Tibial artery (tissue), 4 donors: ENCODE measurements around the gene HUWE1.

Experiments
- DNase-seq, 2 donors: peaks; one replicate each; pipeline ENCODE4 v3.0.0-alpha.2; 2019
- H3K27ac ChIP-seq, 2 donors: fragments of 200-600 bp; sonication (generic) in 1 of 2; 1 replicate in 1 of 2; 2 replicates in 1 of 2; pipeline ENCODE4 v1.5.1; 2018 to 2019; ENCODE audit warnings: mild to moderate bottlenecking in 1 of 2
- H3K27me3 ChIP-seq, 2 donors: fragments of 200-600 bp; sonication (generic) in 1 of 2; one replicate each; pipeline versions ENCODE4 v1.5.1 to v1.6.0; 2016 to 2019
- H3K36me3 ChIP-seq, 3 donors: fragments of 200-600 bp; sonication (generic) in 2 of 3; one replicate each; pipeline ENCODE4 v1.5.1; 2016 to 2019; ENCODE audit warnings: mild to moderate bottlenecking in 2 of 3
- H3K4me1 ChIP-seq, 4 donors: fragments of 200-600 bp; sonication (generic) in 2 of 4; 1 replicate in 3 of 4; 2 replicates in 1 of 4; pipeline ENCODE4 v1.5.1; 2016 to 2019
- H3K4me3 ChIP-seq, 2 donors: fragments of 200-600 bp; sonication (generic) in 1 of 2; 1 replicate in 1 of 2; 2 replicates in 1 of 2; pipeline ENCODE4 v1.5.1; 2018 to 2019; ENCODE audit warnings: mild to moderate bottlenecking in 2 of 2
- H3K9me3 ChIP-seq, 3 donors: fragments of 200-600 bp; sonication (generic) in 1 of 3; one replicate each; pipeline ENCODE4 v1.5.1; 2016 to 2019
- intact Hi-C: fragments of 100-400 bp; cut with DNase I; formaldehyde crosslinking; loops from one replicate; pipeline ENCODE4 v1.15.0; 2023; ENCODE audit warnings: low total_unique reads
- TF ChIP-seq, protein P1 (sequence below), 2 experiments: fragments of 200-600 bp in 1 of 2; fragments of 450-650 bp in 1 of 2; IDR thresholded peaks; one replicate each; pipeline ENCODE4 v1.5.1; 2017 to 2019; ENCODE audit warnings: antibody characterized with exemption in 2 of 2, mild to moderate bottlenecking in 1 of 2, moderate library complexity in 1 of 2

The HUWE1 gene

DNA sequence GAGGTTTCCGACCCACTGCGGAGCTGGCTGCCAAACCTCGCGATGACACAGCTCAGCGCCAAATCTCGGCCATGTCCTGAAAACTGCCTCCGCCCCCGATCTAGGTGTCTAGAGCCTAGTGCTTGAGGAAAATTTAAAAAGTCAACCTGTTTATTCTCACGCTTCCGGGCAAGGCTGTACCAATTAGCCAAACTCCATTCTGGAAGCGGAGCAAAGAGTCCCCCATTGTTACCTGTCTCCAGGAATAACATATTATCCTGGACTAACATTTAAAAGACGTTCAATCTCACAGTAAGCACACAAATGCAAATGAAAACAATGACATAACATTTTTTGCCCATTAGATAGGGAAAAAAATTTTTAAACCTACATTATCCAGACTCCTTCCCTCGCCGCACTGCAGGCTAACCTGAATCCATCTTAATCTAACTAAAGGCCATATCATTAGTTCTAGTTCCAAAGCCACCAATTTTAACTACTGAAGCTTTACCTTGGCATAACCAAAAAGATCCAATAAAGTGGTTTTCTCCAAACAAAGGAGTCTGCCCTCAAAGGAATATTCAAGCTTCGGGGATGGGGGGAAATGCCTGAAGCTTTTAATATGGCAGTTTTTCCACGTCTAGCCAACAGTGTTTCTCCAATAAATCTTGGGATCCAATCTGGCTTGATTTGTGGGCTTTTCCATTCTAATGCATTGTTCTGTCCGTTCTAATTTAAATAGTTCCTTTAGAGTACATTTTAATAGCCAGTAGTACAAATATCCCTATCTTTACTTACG, 1.9 kb downstream of the HUWE1 start:
- H3K4me3 ChIP-seq: peak overlapping the region; percentile 77 to 80
- H3K9me3 ChIP-seq: no peaks in the 10 kb centered on the region
- TF ChIP-seq, protein P1, sequence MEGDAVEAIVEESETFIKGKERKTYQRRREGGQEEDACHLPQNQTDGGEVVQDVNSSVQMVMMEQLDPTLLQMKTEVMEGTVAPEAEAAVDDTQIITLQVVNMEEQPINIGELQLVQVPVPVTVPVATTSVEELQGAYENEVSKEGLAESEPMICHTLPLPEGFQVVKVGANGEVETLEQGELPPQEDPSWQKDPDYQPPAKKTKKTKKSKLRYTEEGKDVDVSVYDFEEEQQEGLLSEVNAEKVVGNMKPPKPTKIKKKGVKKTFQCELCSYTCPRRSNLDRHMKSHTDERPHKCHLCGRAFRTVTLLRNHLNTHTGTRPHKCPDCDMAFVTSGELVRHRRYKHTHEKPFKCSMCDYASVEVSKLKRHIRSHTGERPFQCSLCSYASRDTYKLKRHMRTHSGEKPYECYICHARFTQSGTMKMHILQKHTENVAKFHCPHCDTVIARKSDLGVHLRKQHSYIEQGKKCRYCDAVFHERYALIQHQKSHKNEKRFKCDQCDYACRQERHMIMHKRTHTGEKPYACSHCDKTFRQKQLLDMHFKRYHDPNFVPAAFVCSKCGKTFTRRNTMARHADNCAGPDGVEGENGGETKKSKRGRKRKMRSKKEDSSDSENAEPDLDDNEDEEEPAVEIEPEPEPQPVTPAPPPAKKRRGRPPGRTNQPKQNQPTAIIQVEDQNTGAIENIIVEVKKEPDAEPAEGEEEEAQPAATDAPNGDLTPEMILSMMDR (IDR thresholded peaks at IDR 0.05): no peak
- H3K4me1 ChIP-seq: peaks cover 0 to 25% (median 0%) of the 10 kb centered on the region in 4 donors
- no peaks in the 10 kb centered on the region for H3K36me3 ChIP-seq
- no peaks in the 10 kb centered on the region for H3K27me3 ChIP-seq
- H3K27ac ChIP-seq: peak overlapping the region; percentile 80 to 91
- intact Hi-C loops: no loop called here
- no peak for DNase-seq

DNA sequence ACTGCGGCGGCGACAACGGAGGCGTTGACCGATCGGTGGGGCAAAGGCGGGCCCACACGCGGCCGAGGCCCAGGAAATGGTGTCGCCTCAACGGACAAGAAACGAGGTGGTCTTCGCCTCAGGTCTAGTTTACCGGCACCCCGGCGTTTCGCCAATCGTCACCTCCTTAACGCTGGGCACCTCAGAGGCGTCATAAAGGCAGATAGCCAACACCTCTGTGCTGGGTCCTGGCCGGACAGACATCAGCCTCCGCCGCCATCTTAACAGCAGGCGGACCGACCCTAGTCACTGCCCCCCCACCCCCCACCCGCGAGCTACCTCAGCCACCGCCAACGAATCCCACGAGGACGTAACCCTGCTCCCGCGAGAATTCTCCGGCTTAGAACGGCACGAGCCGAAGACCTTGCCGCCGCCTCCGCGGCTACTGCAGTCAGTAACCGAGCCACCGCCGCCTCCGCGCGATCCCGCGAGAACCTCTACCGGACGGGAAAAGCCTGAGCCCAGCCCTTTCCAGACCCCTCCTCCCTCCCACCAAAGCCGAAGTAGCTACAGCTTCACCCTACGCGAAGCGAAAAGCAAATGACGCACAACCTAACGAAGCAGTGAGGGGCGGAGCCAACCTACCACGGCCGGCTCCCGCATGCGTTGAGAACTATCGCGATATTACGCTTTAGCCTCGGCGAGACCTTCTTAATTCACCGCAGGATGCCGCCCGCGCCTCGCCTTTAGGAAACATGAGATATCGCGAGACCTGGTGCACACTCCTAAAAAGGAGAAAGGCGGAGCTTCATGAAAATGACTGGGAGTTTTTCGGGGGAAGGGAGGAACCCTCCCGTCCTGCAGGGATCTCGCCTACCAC, 2.7 kb downstream of the HUWE1 start:
- Histone ChIP-seq H3K4me3 (peak overlapping the region; percentile 77 to 80), H3K27ac (peak overlapping the region; percentile 91 to 93), H3K36me3 (peaks cover 0 to 6% (median 0%) of the 10 kb centered on the region in 3 donors), H3K4me1 (peaks cover 0 to 25% (median 0%) of the 10 kb centered on the region in 4 donors), H3K9me3 (no peaks in the 10 kb centered on the region), H3K27me3 (no peaks in the 10 kb centered on the region)
- intact Hi-C loops: no loop called here
- peak; percentile 92 to 97 for DNase-seq
- TF ChIP-seq, protein P1 (IDR thresholded peaks at IDR 0.05): no peak

DNA sequence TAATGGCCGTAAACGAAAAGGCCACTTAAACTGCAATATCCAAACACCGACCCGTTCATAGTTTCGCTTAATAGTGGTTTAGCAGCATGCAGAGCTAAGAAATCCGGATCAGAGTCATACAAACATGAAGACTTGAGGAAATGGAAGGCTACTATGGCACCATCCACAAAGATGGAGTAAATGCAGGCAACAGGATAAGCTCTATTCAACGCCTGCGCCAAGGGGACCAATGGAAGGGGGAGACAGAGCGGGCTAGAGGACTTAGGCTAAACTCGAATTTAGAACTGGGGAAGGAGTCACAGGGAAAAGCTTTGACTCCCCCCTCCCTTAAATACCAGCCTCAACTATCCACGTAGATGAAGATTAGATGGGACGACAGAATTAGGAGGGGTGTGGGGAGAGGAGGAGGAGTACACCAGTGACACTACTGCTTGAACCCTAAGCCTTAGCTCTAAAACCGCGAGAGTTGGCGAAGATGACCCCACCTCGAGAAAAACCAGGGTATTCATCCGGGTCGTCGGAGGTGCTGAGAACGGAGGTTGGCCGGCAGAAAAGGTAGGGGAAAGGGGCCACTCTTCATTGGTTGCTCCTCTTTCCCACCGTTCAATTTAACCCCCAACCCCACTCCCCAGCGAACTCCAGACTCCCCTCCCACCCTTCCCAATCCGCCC, 3.5 kb downstream of the HUWE1 start:
- intact Hi-C loops: no loop called here
- H3K36me3 ChIP-seq: peaks cover 0 to 6% (median 0%) of the 10 kb centered on the region in 3 donors
- H3K9me3 ChIP-seq: no peaks in the 10 kb centered on the region
- H3K27me3 ChIP-seq: no peaks in the 10 kb centered on the region
- peak overlapping the region; percentile 91 to 93 for H3K27ac ChIP-seq
- peaks cover 0 to 25% (median 0%) of the 10 kb centered on the region in 4 donors for H3K4me1 ChIP-seq
- TF ChIP-seq, protein P1 (IDR thresholded peaks at IDR 0.05): no peak
- peak overlapping the region; percentile 77 to 80 for H3K4me3 ChIP-seq
- DNase-seq: peak; percentile 26 to 64

DNA sequence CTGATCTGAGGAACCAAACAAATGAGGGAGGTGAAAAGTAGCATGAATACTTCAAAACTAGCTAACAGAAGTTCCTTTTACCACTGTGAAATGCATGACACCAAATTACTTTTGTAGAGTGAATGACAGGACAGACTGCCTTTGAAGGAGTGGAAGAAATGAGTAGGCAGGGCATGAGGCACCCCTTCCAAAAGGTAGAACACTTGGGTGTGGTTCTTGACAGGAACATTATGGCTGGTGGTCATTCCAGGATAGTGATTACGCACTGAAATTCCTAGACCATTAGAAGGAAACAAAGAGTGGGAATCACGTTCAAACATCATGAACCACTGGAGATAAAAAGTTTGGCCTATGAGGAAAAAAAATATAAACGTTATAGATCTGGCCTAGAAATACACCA, 4.9 kb downstream of the HUWE1 start:
- Histone ChIP-seq H3K4me1 (peaks cover 0 to 25% (median 0%) of the 10 kb centered on the region in 4 donors), H3K4me3 (no peak overlapping the region), H3K9me3 (no peaks in the 10 kb centered on the region), H3K27me3 (no peaks in the 10 kb centered on the region), H3K36me3 (peaks cover 0 to 6% (median 0%) of the 10 kb centered on the region in 3 donors), H3K27ac (no peak overlapping the region)
- TF ChIP-seq, protein P1 (IDR thresholded peaks at IDR 0.05): no peak
- intact Hi-C loops: no loop called here
- DNase-seq: no peak

DNA sequence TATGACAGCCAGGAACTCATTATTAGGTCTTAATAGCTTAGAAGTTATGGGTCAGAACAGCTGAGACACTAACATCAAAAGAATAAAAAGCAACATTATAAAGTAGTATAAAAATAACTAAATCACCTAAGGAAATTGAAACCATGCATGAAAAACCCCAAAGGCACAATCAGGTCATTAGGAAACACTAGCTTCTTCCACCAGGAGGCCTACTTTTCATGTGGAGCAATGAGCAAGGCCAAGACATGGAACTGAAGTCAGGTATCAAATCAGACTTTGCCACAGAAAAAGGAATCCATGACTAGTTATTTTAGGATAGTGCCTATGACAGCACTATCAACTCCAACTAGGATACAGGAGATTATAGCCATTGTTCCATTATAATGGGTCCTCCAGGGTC, 7.9 kb downstream of the HUWE1 start:
- peaks cover 0 to 6% (median 0%) of the 10 kb centered on the region in 3 donors for H3K36me3 ChIP-seq
- intact Hi-C loops: no loop called here
- H3K4me3 ChIP-seq: no peak overlapping the region
- DNase-seq: no peak
- peaks cover 0 to 13% (median 0%) of the 10 kb centered on the region in 4 donors for H3K4me1 ChIP-seq
- TF ChIP-seq, protein P1 (IDR thresholded peaks at IDR 0.05): no peak
- H3K27ac ChIP-seq: no peak overlapping the region
- no peaks in the 10 kb centered on the region for H3K9me3 ChIP-seq
- H3K27me3 ChIP-seq: no peaks in the 10 kb centered on the region
